ENCODE measurements around the gene ECSIT. TPM values are rescaled to one million over a fixed set of nuclear protein-coding genes. Genes with fewer than 3 reads are reported as not detected.
"Not testable (repeated sequence)": the region's sequence is repeated elsewhere in the genome, so short reads cannot be mapped to it uniquely, and the experiment has no call there.

ECSIT gene
- total RNA-seq, 1 donor: 36.9 TPM

- DNase-seq (ENCODE audit: insufficient read length, low spot score, missing footprints): peak; percentile 38
- Histone ChIP-seq H2AFZ (ENCODE audit: low read length) (no peak overlapping the region), H3K4me1 (ENCODE audit: insufficient read depth, low read length) (no peaks in the 10 kb centered on the region), H3K4me3 (ENCODE audit: insufficient read depth, low read length) (no peak overlapping the region), H3K27ac (ENCODE audit: low read depth, low read length) (no peak overlapping the region), H3K4me2 (ENCODE audit: insufficient read depth, low read length) (no peak overlapping the region), H3K9me3 (ENCODE audit: low read depth, low read length) (no peaks in the 10 kb centered on the region), H3K79me2 (ENCODE audit: insufficient read depth, low read length) (no peaks in the 10 kb centered on the region), H3K36me3 (ENCODE audit: insufficient read depth, low read length) (no peaks in the 10 kb centered on the region), H3K27me3 (ENCODE audit: insufficient read depth, low read length) (peaks cover 12% of the 10 kb centered on the region), H4K20me1 (ENCODE audit: insufficient read depth, low read length) (no peaks in the 10 kb centered on the region)
- TF ChIP-seq CTCF (IDR thresholded peaks at IDR 0.05; ENCODE audit: extremely low read depth, low read depth, low read length): no peak
Measured at GRCh38 chr19:11574689-11575088, 45.8 kb upstream of the ECSIT start.

GRCh38 chr19:11573763-11574162 is 44.8 kb upstream of the ECSIT start:
- not testable (repeated sequence) for H3K27ac ChIP-seq (ENCODE audit: low read depth, low read length); H3K4me1 ChIP-seq (ENCODE audit: insufficient read depth, low read length); H2AFZ ChIP-seq (ENCODE audit: low read length); H3K4me3 ChIP-seq (ENCODE audit: insufficient read depth, low read length); H3K27me3 ChIP-seq (ENCODE audit: insufficient read depth, low read length); H3K4me2 ChIP-seq (ENCODE audit: insufficient read depth, low read length); H4K20me1 ChIP-seq (ENCODE audit: insufficient read depth, low read length); DNase-seq (ENCODE audit: insufficient read length, low spot score, missing footprints); H3K9me3 ChIP-seq (ENCODE audit: low read depth, low read length); H3K79me2 ChIP-seq (ENCODE audit: insufficient read depth, low read length); H3K36me3 ChIP-seq (ENCODE audit: insufficient read depth, low read length)

- H3K79me2 ChIP-seq (ENCODE audit: insufficient read depth, low read length); H2AFZ ChIP-seq (ENCODE audit: low read length); H3K4me1 ChIP-seq (ENCODE audit: insufficient read depth, low read length); H3K36me3 ChIP-seq (ENCODE audit: insufficient read depth, low read length); H3K9me3 ChIP-seq (ENCODE audit: low read depth, low read length); H3K27me3 ChIP-seq (ENCODE audit: insufficient read depth, low read length); H4K20me1 ChIP-seq (ENCODE audit: insufficient read depth, low read length); H3K27ac ChIP-seq (ENCODE audit: low read depth, low read length); H3K4me3 ChIP-seq (ENCODE audit: insufficient read depth, low read length); H3K4me2 ChIP-seq (ENCODE audit: insufficient read depth, low read length): not testable (repeated sequence)
- peak; percentile 9 for DNase-seq (ENCODE audit: insufficient read length, low spot score, missing footprints)
Measured at GRCh38 chr19:11573354-11573753, 44.4 kb upstream of the ECSIT start.

GRCh38 chr19:11570039-11570462 is 41.1 kb upstream of the ECSIT start:
- no peak for TF ChIP-seq CTCF (IDR thresholded peaks at IDR 0.05; ENCODE audit: extremely low read depth, low read depth, low read length)
- Histone ChIP-seq H3K36me3 (ENCODE audit: insufficient read depth, low read length) (no peaks in the 10 kb centered on the region), H3K4me1 (ENCODE audit: insufficient read depth, low read length) (no peaks in the 10 kb centered on the region), H3K4me2 (ENCODE audit: insufficient read depth, low read length) (no peak overlapping the region), H3K79me2 (ENCODE audit: insufficient read depth, low read length) (no peaks in the 10 kb centered on the region), H3K27me3 (ENCODE audit: insufficient read depth, low read length) (no peaks in the 10 kb centered on the region), H3K9me3 (ENCODE audit: low read depth, low read length) (no peaks in the 10 kb centered on the region), H3K4me3 (ENCODE audit: insufficient read depth, low read length) (no peak overlapping the region), H4K20me1 (ENCODE audit: insufficient read depth, low read length) (no peaks in the 10 kb centered on the region), H3K27ac (ENCODE audit: low read depth, low read length) (no peak overlapping the region), H2AFZ (ENCODE audit: low read length) (no peak overlapping the region)
- DNase-seq (ENCODE audit: insufficient read length, low spot score, missing footprints): peak; percentile 13

- no peak overlapping the region for H3K27ac ChIP-seq (ENCODE audit: low read depth, low read length)
- no peaks in the 10 kb centered on the region for H3K9me3 ChIP-seq (ENCODE audit: low read depth, low read length)
- no peak overlapping the region for H2AFZ ChIP-seq (ENCODE audit: low read length)
- no peak overlapping the region for H3K4me3 ChIP-seq (ENCODE audit: insufficient read depth, low read length)
- no peak for TF ChIP-seq CTCF (IDR thresholded peaks at IDR 0.05; ENCODE audit: extremely low read depth, low read depth, low read length)
- no peaks in the 10 kb centered on the region for H3K36me3 ChIP-seq (ENCODE audit: insufficient read depth, low read length)
- no peaks in the 10 kb centered on the region for H3K27me3 ChIP-seq (ENCODE audit: insufficient read depth, low read length)
- no peak overlapping the region for H3K4me2 ChIP-seq (ENCODE audit: insufficient read depth, low read length)
- H3K4me1 ChIP-seq (ENCODE audit: insufficient read depth, low read length): no peaks in the 10 kb centered on the region
- no peaks in the 10 kb centered on the region for H4K20me1 ChIP-seq (ENCODE audit: insufficient read depth, low read length)
- DNase-seq (ENCODE audit: insufficient read length, low spot score, missing footprints): peak; percentile 14
- H3K79me2 ChIP-seq (ENCODE audit: insufficient read depth, low read length): no peaks in the 10 kb centered on the region
Measured at GRCh38 chr19:11566164-11566563, 37.2 kb upstream of the ECSIT start.

- H3K27ac ChIP-seq (ENCODE audit: low read depth, low read length); H3K27me3 ChIP-seq (ENCODE audit: insufficient read depth, low read length); H3K4me3 ChIP-seq (ENCODE audit: insufficient read depth, low read length); H3K4me2 ChIP-seq (ENCODE audit: insufficient read depth, low read length); H4K20me1 ChIP-seq (ENCODE audit: insufficient read depth, low read length); H2AFZ ChIP-seq (ENCODE audit: low read length); DNase-seq (ENCODE audit: insufficient read length, low spot score, missing footprints); H3K36me3 ChIP-seq (ENCODE audit: insufficient read depth, low read length); H3K9me3 ChIP-seq (ENCODE audit: low read depth, low read length); H3K4me1 ChIP-seq (ENCODE audit: insufficient read depth, low read length); H3K79me2 ChIP-seq (ENCODE audit: insufficient read depth, low read length): not testable (repeated sequence)
Measured at GRCh38 chr19:11565649-11565980, 36.7 kb upstream of the ECSIT start.

- peaks cover 11% of the 10 kb centered on the region for H3K4me1 ChIP-seq (ENCODE audit: insufficient read depth, low read length)
- H3K27ac ChIP-seq (ENCODE audit: low read depth, low read length); H3K9me3 ChIP-seq (ENCODE audit: low read depth, low read length); H3K4me3 ChIP-seq (ENCODE audit: insufficient read depth, low read length); H3K79me2 ChIP-seq (ENCODE audit: insufficient read depth, low read length); H3K27me3 ChIP-seq (ENCODE audit: insufficient read depth, low read length); H3K4me2 ChIP-seq (ENCODE audit: insufficient read depth, low read length); H4K20me1 ChIP-seq (ENCODE audit: insufficient read depth, low read length); DNase-seq (ENCODE audit: insufficient read length, low spot score, missing footprints); H3K36me3 ChIP-seq (ENCODE audit: insufficient read depth, low read length); H2AFZ ChIP-seq (ENCODE audit: low read length): not testable (repeated sequence)
Measured at GRCh38 chr19:11564082-11564807, 35.3 kb upstream of the ECSIT start.
